Measurements from ENCODE around the gene ZFP3.
A peak's percentile ranks its signal among the peaks of the same experiment; 100 is the strongest.
"Not testable (repeated sequence)": the region's sequence is repeated elsewhere in the genome, so short reads cannot be mapped to it uniquely, and the experiment has no call there.

ZFP3 gene

GRCh38 chr17:5078106-5079028, at the start of gene ZFP3:
Gene ZFP3, plus strand, starts transcription at chr17:5078467. Its CDS starts 13,038 bp downstream, at chr17:5091505.
- peak; percentile 9 to 42 for DNase-seq (ENCODE audit: low read depth in 2 of 2)

- DNase-seq (ENCODE audit: low read depth in 2 of 2): not testable (repeated sequence)
Observed at GRCh38 chr17:5030168-5030567, 48.1 kb upstream of the ZFP3 start.

- DNase-seq (ENCODE audit: low read depth in 2 of 2): peak; percentile 55 to 71
Observed at GRCh38 chr17:5031365-5032082, 46.7 kb upstream of the ZFP3 start.

GRCh38 chr17:5032865-5033264, 45.4 kb upstream of the ZFP3 start:
- DNase-seq (ENCODE audit: low read depth in 2 of 2): no peak

GRCh38 chr17:5033352-5034015, 44.8 kb upstream of the ZFP3 start:
- no peak for DNase-seq (ENCODE audit: low read depth in 2 of 2)

- DNase-seq (ENCODE audit: low read depth in 2 of 2): no peak
Observed at GRCh38 chr17:5034063-5034462, 44.2 kb upstream of the ZFP3 start.

- DNase-seq (ENCODE audit: low read depth in 2 of 2): no peak
Observed at GRCh38 chr17:5034651-5035050, 43.6 kb upstream of the ZFP3 start.

GRCh38 chr17:5035315-5035714, 43.0 kb upstream of the ZFP3 start, which contains the start of gene SLC52A1:
Gene SLC52A1, minus strand, starts transcription at chr17:5035426. Its CDS starts 820 bp downstream, at chr17:5034606.
- DNase-seq (ENCODE audit: low read depth in 2 of 2): no peak

GRCh38 chr17:5042157-5043022, 35.9 kb upstream of the ZFP3 start:
- no peak for DNase-seq (ENCODE audit: low read depth in 2 of 2)

- DNase-seq (ENCODE audit: low read depth in 2 of 2): no peak
Observed at GRCh38 chr17:5043524-5043923, 34.7 kb upstream of the ZFP3 start.

GRCh38 chr17:5044630-5045029, 33.6 kb upstream of the ZFP3 start:
- no peak for DNase-seq (ENCODE audit: low read depth in 2 of 2)

GRCh38 chr17:5045496-5045895, 32.8 kb upstream of the ZFP3 start:
- no peak for DNase-seq (ENCODE audit: low read depth in 2 of 2)

- DNase-seq (ENCODE audit: low read depth in 2 of 2): no peak
Observed at GRCh38 chr17:5047446-5047845, 30.8 kb upstream of the ZFP3 start.

GRCh38 chr17:5049314-5049841, 28.9 kb upstream of the ZFP3 start:
- peak in 1 of 2 donors; percentile 45 for DNase-seq (ENCODE audit: low read depth in 2 of 2)

- DNase-seq (ENCODE audit: low read depth in 2 of 2): no peak
Observed at GRCh38 chr17:5050278-5050677, 28.0 kb upstream of the ZFP3 start.

GRCh38 chr17:5055543-5055942, 22.7 kb upstream of the ZFP3 start:
- no peak for DNase-seq (ENCODE audit: low read depth in 2 of 2)

- DNase-seq (ENCODE audit: low read depth in 2 of 2): no peak
Observed at GRCh38 chr17:5065227-5065744, 13.0 kb upstream of the ZFP3 start.

GRCh38 chr17:5068236-5068635, 10.0 kb upstream of the ZFP3 start:
- no peak for DNase-seq (ENCODE audit: low read depth in 2 of 2)

GRCh38 chr17:5069724-5070123, 8.5 kb upstream of the ZFP3 start:
- no peak for DNase-seq (ENCODE audit: low read depth in 2 of 2)

- DNase-seq (ENCODE audit: low read depth in 2 of 2): not testable (repeated sequence)
Observed at GRCh38 chr17:5075472-5075871, 2.8 kb upstream of the ZFP3 start.

GRCh38 chr17:5077275-5077674, 992 bp upstream of the ZFP3 start:
- not testable (repeated sequence) for DNase-seq (ENCODE audit: low read depth in 2 of 2)
